Peyer's patch (tissue), 4 donors: Measurements from ENCODE around the gene ERO1B.

Experiments
- CTCF ChIP-seq, 6 experiments: fragments of 450-650 bp in 4 of 6; fragments of 200-600 bp in 2 of 6; sonication (generic) in 1 of 6; IDR thresholded peaks; one replicate each; pipeline ENCODE4 v1.5.1; 2017 to 2019; ENCODE audit warnings: antibody characterized with exemption in 6 of 6, mild to moderate bottlenecking in 3 of 6, moderate library complexity in 1 of 6
- POLR2A ChIP-seq, 2 donors: fragments of 450-650 bp; IDR thresholded peaks; one replicate each; pipeline ENCODE4 v1.5.1; 2017; ENCODE audit warnings: antibody characterized with exemption in 2 of 2, mild to moderate bottlenecking in 2 of 2, moderate library complexity in 2 of 2

DNA sequence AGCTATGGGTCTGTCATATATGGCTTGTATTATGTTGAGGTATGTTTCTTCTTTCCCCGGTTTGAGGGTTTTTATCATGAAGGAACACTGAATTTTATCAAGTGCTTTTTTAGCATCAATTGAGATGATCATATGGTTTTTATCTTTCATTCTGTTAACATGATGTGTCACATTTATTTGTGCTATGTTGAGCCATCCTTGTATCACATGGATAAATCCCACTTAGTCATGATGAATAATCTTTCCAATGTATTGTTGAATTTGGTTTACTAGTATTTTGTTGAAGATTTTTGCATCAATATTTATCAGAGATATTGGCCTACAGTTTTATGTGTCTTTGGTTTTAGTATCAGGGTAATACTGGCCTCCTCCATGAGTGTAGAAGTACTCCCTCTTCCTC lies 77.7 kb downstream of the ERO1B start:
- TF ChIP-seq CTCF (IDR thresholded peaks at IDR 0.05) (no peak), POLR2A (IDR thresholded peaks at IDR 0.05) (no peak)
